HG03565 (cell line): ENCODE results near the gene HDAC4.

ENCODE experiments used
- ATAC-seq: cut with Tn5 transposase; IDR thresholded peaks from one replicate; pipeline ENCODE4 v1.9.1; 2021; ENCODE audit warnings: mild to moderate bottlenecking, moderate library complexity; ENCODE audit not compliant: unreplicated experiment

Gene HDAC4

DNA sequence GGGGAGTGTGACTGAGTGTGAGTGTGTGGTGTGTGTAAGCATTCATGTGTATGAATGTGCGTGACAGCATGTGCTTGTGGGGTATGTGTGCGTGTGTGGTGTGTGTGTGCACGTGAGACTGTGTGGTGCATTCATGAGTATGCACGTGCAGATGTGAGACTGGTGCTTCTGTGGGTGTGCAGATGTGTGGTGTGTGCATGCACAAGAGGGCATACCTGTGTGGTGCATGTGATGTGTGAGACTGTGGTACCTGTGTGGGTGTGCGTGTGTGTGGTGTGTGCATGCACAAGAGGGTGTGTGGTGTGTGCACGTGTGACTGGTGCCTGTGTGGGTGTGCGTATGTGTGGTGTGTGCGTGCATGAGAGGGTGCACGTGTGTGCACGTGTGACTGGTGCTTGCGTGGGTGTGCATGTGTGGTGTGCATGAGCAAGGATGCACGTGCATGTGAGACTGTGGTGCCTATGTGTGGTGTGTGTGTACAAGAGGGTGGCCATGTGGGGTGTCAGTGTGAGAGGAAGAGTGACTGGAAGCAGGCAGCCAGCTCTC lies 339.6 kb downstream of the HDAC4 start:
- ATAC-seq, result no peak

DNA sequence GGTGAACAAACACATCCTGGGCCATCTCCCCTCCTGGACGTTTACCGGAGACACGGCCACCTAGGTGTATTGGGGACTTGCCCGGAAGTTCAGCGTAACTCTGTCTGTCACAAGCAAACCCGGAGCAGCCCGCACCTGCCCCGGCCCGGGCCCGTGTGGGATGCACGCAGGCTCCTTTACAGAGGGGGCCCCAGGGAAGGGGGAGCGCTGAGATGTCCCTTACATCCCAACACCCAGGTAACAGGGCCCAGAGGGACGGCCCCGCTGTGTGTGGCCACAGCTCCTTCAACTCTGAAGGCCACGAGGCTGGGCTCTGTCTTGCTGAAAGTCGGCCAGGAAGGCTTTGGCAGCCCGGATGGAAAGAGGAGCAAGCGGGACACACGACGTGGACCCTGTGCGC lies 340.1 kb downstream of the HDAC4 start:
- no peak for ATAC-seq

DNA sequence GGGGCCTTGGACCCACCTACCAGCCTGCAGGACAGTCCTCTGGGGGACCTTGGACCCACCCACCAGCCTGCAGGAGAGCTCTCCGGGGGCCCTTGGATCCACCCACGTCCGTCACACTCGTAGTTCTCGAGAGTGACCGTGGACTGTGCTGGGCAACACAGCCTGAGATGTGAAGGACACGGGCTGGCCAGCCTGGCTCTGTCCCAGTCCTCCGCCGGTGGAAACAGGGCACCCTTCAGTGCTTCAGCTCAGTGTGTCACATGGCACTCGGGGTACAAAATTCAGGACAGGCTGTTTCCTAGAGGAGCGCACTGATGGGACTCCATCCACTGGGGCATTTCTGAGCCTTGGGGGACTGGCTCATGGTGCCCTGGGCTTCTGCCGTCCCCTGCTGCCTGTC lies 341.0 kb downstream of the HDAC4 start:
- ATAC-seq, result no peak

DNA sequence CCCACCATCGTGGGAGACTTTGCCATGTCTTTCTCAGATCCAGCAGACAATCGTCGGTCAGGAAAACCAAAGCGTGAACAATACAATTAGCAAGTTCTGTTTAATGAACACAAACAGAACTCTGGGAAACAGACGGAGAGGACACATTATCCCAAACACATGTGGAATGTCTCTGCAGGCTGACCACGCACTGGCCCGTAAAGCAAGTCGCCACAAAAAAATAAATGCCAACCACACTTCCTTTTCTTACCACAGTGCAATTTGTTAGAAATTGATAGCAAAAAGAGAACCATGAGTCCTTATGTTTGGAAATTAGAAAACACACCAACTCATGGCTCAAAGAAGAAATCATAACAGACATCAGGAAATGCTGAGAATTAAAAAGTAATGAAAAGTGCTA lies 342.1 kb downstream of the HDAC4 start:
- ATAC-seq, result no peak

DNA sequence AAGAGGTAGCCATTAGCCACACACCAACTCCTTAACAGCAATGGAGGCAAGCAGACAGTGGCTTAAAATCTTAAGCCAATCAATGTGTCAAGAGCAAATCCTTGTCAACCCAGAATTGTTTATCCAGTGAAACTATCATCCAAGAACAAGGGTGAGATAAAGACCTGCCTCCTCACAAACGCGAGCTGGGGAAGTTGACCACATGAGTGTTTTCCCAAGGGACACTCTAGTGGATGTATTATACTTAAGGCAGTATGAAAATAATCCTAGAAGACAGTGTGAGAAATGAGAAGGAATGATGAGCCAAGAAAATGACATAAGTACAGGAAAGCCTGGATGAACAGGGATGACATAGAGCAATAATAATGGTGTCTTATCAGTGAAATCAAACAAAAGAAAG lies 343.3 kb downstream of the HDAC4 start:
- no peak for ATAC-seq

DNA sequence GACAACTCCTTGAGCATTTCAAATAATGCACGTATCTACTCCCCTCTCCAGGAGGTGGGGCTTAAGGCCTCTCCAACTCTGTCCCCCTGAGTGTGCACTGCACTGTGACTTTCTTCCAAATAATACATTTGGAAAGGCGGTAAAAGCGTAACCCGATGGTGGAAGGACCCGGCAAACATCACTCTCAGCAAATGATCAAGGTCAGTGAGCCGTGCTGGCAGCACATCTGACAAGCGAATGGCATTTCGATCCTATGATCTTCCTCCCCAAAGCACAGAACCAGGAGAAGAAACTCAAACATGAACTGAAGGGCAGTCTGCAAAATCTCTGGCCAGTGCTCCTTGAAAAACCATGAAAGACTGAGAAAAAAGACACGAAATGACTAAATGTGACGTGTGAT lies 344.2 kb downstream of the HDAC4 start:
- no peak for ATAC-seq

DNA sequence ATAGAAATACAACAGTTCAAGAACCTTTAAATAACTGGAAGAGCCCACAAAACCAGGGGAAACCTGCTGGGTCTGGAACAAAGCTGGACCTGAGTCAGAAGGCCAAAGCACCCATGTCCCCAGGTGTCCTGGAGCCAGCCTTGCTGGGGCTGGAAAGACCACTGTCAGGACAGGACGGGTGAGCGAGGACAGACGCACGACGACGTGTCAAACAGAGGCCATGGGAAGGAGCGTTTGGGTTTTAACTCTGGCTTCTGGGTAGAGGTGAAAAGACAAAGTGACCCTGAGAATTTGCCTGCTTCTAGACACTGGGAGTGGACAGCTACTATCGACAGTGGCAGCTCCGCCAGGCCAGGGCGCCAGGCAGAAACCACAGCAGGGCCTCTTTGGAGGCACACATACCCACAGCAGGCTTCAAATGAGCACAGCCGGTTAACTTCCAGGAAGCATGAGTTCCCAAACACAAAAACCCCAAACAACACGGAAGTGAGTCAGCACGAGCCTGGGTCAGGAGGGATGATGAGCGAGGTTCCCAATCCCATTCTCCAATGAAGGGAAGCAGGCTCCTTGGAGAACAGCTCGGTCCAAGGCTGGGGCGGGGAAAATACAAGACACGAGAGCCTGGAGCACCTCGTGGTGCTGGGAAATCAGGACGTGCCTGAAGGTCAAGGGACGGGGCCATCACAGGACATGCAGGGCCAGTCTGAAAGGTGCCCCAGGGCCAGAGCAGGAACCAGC lies 344.9 kb downstream of the HDAC4 start:
- no peak for ATAC-seq

DNA sequence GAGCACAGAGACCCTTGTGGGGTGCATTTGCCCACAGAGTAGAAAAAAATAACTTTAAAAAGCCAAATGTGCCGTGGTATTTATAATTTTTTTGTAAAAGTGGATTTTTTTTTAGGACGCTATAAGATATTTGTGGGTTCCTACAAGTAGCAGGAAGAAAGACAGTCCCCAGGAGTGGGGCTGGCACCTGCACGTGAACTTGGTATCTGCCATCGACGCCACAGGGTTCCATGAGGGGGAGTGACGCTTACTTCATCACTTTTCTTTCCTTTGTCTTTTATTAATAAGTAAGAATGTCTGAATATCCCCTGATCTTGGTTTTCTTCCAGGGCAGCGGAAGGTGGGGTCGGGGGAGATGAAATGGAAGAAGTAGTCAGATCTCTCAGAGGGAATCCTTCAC lies 345.9 kb downstream of the HDAC4 start:
- no peak for ATAC-seq

DNA sequence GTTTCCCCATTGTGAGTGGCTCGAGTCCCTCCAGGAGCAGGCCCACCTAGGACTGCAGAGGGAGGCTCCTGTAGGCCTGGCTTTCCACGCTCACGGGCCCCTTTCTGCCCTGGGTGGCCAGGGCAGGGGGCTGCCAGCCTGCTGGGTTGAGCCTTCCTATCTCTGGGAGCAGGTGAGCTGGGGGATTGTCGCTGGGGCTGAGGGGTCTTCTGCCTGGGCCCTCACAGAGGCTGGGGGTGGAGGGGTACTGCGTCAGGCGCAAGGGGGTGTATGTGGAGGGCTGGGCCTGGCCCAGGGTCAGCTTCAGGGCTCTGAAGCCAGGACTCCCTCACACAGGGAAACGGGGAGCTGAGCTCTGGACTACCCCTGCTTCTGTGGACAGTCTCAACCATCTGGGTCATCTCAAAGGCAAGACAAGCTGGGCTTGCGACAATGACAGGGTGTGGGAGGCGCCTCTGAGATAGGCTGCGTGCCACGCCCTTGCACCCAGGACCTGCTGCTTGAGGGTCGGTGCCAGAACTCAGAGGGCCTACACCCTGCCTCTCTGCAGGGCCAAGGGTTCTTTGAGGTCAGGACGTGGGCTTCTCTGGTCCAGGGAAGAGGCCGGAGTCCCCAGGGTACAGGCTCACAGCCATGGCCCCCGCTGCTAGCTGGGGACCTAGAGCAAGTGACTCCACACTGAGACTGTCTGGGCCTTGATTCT lies 346.9 kb downstream of the HDAC4 start:
- no peak for ATAC-seq

DNA sequence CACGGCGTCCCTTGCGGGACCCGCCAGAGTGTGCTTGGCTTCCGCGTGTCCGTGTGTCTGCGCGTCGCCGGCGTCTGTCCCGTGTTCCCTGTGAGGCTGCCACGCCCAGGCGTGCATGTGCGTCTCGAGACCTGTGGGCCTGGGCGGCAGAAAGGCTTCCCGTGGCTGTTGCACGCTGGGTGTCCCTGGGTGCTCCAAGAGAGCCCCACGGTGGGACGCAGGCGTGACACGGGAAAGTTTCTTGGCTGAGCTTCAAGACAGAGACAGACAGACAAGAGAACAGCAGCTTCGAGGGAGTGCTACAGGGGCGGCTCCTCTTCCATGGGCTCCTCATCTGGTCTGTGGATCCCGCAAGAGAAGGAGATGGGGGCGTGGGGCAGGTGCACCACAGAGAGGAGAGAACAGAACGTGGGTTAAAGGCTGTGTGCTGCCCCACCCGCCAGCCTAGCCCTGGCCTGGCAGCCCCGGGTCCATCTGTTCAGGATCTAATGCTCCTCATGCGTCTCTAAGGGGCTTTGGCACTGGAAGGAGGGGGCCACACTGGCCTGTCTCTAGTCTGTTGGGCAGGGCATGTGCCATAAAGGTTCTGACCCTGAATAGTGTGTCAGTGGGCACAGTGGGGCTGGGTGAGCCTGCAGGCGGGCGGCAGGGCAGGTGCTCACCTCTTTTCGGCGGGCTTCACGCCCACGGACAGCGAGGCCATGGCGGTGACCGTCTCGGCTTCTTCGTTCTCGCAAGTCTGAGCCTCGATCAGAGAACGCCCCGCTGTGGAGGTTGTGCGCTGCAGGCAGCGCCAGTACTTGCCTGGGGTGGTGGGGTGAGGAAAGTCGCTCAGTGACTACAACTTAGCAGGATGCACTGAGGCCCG lies 347.8 kb downstream of the HDAC4 start:
- no peak for ATAC-seq

DNA sequence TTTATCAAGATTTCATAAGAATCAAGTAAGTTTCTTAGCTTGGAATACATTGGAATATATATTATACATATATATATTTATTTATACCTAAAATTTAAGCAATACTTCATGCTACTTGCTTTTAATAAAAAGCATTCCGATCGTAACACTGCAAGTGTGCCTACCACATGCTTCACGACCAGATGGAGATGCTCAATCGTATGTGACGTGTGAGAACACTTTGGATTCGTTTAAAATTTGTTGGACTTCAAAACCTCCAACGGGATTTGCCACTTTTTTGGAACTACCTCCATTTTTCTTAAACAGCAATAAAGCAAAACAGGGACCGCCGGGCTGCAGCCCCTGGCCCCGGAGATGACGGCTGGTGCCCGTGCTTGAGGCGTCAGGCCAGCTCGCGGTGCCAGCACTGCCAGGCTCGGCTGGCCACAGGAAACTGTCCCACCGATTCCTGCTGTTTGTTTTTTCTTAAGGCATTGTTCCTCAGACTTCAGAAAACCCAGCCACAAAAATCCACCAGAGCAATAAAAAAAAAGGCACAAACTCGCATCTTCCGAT lies 348.9 kb downstream of the HDAC4 start:
- ATAC-seq, result no peak

DNA sequence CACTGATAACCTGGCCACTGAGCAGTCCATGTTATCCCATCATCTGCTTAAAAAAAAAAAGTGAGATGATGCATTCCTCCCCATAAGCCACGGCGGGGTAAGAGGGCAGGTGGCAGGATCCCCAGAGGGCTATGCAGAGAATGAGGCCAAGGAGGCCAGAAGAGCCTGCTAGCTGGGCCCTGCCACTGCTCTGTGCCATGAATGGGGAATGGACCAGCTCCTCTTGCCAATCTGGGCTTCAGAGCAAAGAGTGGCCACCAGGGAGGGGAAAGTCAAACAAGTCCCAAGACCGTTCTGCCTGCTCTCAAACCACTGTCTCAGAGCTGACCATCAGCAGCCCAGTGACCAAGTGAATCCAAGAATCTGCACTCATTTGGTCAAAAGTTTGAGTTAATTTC lies 350.6 kb downstream of the HDAC4 start:
- ATAC-seq, result no peak

DNA sequence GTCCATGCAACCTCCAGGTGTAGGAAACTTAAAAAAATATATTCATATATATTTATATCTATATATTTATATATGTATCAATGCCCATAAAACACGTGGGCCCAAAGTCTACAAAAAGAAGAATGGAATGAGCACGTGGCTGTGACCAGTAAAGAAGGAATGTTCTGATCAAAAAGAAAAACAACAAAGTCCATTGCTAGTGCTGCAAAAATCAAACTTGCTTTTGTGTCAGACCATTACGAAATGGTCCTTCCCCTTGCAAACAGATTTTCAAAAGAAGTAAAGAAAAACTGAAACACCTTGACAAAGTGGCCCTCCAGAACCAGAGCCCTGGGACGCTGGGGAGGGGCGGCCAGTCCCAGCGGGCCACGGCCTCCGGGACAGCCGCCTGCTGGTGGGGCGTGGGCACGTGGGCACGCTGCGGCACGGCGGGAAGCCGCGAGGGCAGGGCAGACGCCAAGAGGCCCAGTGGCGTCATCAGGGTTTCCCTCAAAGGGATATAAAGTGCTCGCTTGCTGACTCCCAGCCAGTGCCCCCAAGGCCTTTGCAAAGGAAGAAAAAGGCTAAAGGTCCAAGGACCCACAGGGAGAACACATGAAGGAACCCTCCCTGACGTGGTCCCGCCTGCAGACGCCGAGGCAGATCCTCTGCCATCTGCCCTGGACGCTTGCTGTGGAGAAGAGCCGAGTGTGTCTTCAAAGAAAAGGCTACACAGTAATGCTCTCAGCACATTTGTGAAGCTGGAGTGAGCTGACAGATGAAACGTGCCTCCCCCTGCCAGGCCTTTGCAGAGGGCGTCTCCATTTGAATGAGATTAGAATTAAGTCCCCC lies 351.2 kb downstream of the HDAC4 start:
- no peak for ATAC-seq

DNA sequence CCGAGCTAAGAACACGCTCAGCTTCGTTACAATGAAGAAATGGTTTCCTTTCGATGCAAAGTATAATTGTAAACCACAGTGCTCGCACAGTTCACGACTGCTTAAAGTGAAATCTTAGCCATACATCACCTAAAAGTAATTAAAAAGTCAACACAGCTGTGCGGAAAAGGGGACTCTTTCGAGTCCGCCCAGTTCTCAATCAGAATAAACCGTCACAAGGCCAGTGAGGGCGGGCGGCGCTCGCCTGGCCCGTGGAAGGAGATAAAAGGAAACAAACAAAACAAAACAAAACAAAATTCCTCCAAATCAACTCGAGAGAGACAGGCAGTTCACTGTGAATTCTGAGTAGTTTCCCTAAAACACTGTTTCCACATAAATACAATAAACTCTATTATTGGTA lies 352.1 kb downstream of the HDAC4 start:
- no peak for ATAC-seq

DNA sequence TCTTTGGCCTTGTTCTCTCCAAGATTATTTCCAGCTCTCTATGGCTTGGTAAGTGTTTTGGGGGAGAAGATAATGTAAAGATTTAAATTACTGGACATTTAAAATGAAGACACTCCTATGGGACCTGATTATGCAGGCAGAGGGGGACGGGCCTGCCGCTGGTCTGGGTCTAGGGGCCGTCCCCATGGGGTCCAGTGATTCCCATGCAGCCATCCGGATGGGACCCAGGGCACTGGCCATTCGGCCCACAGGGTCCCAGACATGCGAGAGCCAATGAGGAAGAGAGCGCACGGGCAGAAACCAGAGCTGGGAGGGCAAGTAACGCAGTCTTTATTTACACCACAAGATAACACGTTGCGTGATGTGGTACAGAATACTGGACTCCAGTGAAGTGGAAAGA lies 353.0 kb downstream of the HDAC4 start:
- no peak for ATAC-seq

DNA sequence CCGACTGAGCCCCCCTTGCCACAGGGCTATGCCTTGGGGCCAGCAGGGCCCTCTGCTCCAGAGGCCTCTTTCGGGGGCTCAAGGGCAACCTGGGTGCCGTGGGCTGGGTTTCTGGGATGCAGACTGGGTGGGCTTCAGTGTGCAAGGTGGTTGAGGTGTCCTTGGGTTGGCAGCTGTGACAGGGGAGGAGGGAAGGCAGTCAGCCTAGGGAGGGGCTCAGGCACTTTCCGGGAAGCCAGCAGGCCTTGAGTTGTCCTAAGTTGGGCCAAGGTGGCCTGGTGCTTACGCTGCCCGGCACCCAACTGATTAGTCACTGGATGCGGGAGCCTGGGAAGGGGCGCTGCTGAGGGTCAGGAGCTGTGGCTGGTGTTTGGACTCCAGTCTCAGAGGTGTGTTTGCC lies 353.4 kb downstream of the HDAC4 start:
- ATAC-seq, result no peak

DNA sequence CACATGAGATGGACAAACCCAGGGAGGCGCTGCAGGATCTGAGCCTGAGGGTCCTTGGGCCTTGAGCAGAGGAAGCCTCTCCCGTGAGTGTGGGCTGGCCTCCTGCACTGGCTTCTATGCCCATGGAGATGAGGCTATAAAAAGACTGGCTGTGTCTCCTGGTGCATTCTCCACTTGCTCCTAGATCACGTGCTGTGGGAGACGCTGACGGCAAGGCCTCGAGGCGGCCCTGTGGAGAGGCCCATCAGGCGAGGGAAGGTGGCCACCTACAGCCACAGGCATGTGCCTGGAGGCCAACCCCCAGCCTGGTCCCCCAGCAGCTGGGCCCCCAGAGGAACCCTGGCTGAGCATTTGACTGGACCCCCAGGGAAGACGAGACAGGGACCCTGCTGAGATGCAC lies 354.0 kb downstream of the HDAC4 start:
- ATAC-seq, result no peak

DNA sequence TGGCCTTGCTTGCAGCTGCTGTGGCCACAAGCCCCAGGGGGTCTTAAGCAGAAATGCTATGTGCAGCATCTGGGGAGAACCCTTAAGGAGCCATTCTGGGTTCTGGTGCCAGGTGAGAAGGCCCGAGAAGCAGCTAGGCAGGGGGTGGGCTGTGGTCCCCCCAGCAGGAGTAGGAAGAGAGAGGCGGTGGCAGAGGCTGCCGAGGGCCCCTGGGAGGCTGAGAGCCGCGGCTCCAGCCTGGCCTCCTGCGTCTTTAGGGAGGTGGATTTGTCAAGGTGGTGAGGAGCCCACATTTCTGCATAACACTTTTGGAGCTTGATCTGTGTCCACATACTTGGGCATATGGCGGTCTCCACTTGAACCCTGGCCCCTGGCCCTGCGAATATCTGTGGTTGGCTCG lies 356.5 kb downstream of the HDAC4 start:
- ATAC-seq, result no peak

DNA sequence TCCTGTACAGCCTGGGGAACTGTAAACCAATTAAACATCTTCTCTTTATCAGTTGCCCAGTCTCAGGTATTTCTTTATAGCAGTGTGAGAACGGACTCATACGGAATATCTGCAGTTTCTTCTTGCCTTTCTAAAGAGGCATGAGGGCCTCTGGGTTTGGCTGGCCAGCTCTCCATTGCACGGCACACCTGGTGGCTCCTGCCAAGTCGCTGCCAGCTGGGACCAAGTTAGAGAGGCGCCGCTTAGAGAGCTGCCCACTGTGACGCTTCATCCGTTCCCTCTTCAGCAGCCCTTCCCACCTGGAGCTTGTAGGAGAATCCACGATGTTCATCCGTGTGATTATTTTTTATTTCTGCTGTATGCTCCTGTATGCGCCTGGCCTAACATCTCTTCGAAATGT lies 357.5 kb downstream of the HDAC4 start:
- ATAC-seq, result no peak

DNA sequence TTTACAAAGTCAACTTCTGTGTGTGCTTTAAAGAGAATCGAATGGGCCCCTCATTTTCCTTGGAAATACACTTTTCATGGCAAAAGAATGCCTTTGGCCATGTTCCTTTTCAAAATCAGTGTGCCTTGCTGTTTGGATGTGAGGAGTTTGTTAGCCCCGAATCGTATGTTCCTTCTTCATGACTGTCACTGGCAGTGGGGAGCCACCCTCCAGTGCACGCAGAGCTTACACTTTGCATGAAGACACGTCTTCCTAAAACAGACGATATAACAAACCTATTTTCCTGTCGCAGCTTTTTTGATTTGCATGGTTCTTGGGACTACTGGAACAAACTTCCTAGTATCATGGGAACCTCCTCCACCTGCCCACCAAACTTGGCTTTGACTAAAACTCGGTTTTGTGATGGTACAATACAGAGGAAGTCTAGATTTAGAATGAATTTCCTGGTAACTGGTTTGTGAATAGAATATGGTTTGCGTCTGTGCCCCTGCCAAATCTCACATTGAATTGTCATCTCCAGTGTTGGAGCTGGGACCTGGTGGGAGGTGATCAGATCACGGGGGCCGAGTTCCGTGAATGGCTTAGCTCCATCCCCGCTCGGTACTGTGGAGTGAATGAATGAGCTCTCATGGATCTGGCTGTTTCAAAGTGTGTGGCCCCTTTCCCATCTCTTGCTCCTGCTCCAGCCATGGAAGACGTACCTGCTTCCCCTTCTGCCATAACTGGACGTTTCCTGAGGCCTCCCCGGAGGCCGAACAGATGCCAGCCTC lies 358.1 kb downstream of the HDAC4 start:
- ATAC-seq, result no peak
